HG03060 (cell line): Measurements from ENCODE around the gene RAVER1.

Source experiments
- ATAC-seq: cut with Tn5 transposase; IDR thresholded peaks from one replicate; pipeline ENCODE4 v1.9.1; 2021; ENCODE audit warnings: low read depth, moderate number of reproducible peaks; ENCODE audit not compliant: unreplicated experiment

The RAVER1 gene

DNA sequence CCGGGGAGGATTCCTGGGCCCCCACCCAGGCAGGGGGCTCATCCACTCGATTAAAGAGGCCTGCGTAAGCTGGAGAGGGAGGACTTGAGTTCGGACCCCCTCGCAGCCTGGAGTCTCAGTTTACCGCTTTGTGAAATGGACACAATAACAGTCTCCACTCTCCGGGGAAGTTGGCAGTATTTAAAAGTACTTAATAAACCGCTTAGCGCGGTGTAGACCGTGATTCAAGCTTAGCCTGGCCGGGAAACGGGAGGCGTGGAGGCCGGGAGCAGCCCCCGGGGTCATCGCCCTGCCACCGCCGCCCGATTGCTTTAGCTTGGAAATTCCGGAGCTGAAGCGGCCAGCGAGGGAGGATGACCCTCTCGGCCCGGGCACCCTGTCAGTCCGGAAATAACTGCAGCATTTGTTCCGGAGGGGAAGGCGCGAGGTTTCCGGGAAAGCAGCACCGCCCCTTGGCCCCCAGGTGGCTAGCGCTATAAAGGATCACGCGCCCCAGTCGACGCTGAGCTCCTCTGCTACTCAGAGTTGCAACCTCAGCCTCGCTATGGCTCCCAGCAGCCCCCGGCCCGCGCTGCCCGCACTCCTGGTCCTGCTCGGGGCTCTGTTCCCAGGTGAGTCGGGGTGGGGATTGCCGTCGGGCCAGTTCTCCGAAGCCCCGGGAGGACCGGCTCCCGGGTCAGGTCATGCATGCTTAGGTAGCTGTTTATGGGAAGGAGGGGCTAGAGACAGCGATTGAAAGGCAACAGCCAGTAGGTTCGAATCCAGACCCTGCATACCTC, 62.5 kb downstream of the RAVER1 start, which contains the start of gene ICAM1:
TSS of gene ICAM1 (plus strand) at position 505 of the 779 bp plus-strand sequence. CDS start at position 545, 40 bp downstream.
- no peak for ATAC-seq

GRCh38 chr19:10270180-10270615, 63.1 kb downstream of the RAVER1 start:
- ATAC-seq = no peak

DNA sequence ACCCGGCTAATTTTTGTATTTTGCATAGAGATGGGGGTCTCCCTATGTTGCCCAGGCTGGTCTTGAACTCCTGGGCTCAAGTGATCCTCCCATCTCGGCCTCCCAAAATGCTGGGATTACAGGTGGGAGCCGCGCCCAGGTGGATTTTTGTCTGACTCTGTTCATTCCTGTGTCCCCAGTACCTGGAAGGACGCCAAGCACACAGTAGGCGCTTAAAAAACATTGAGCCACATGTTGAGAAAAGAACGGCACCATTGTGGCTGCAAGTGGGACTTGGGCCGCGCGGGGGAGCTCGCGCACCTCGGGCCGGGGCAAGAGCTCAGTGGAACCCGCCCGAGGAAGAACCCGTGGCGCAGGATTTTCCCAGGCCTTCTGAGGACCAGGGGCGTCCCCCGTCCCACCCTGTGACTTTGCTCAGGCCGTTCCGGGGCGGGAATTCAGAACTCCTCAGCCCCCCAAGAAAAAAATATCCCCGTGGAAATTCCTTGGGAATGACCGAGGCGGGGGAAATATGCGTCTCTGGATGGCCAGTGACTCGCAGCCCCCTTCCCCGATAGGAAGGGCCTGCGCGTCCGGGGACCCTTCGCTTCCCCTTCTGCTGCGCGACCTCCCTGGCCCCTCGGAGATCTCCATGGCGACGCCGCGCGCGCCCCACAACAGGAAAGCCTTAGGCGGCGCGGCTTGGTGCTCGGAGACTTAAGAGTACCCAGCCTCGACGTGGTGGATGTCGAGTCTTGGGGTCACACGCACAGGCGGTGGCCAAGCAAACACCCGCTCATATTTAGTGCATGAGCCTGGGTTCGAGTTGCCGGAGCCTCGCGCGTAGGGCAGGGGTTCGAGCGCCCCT, 63.8 kb downstream of the RAVER1 start:
- ATAC-seq = no peak

- no peak for ATAC-seq
Observed at GRCh38 chr19:10268071-10268470, 65.3 kb downstream of the RAVER1 start.

GRCh38 chr19:10266706-10267105, 66.6 kb downstream of the RAVER1 start:
- ATAC-seq = no peak
